Lower lobe of right lung (tissue), 2 donors: ENCODE measurements around the gene GATA3. TPM values are rescaled to one million over a fixed set of nuclear protein-coding genes. Genes with fewer than 3 reads are reported as not detected.
A peak's percentile ranks its signal among the peaks of the same experiment; 100 is the strongest.

Source experiments
- ATAC-seq, 2 donors: fragments of 200-7000 bp; cut with Tn5 transposase; one replicate each; pipeline ENCODE4 v1.9.1; 2020 to 2022; ENCODE audit warnings: mild to moderate bottlenecking in 2 of 2, moderate library complexity in 2 of 2
- DNase-seq: peaks from one replicate; pipeline ENCODE4 v3.0.0-alpha.2; 2020
- H3K27ac ChIP-seq: fragments of 200-600 bp; one replicate; pipeline ENCODE4 v1.8.0; 2022
- H3K27me3 ChIP-seq: fragments of 200-600 bp; one replicate; pipeline ENCODE4 v1.8.0; 2022; ENCODE audit warnings: low read depth
- H3K36me3 ChIP-seq: fragments of 200-600 bp; one replicate; pipeline ENCODE4 v1.8.0; 2022; ENCODE audit warnings: mild to moderate bottlenecking
- H3K4me1 ChIP-seq: fragments of 200-600 bp; one replicate; pipeline ENCODE4 v1.8.0; 2022
- H3K4me3 ChIP-seq: fragments of 200-600 bp; one replicate; pipeline ENCODE4 v1.8.0; 2022; ENCODE audit warnings: mild to moderate bottlenecking
- H3K9me3 ChIP-seq: fragments of 200-600 bp; one replicate; pipeline ENCODE4 v1.8.0; 2022
- CTCF ChIP-seq: fragments of 200-600 bp; IDR thresholded peaks from one replicate; pipeline ENCODE4 v1.8.0; 2022; ENCODE audit warnings: antibody characterized with exemption, mild to moderate bottlenecking
- intact Hi-C: fragments of 100-400 bp; cut with DNase I; formaldehyde crosslinking; loops from one replicate; pipeline ENCODE4 v1.11.0; 2022
- total RNA-seq: library from RNA; stranded (reverse); fragmentation: NEBNext Ultra II Directional; extraction: Animal tissue kit (Norgen Biotek cat#: 25700); gene quantifications from one replicate; pipeline ENCODE4 v1.2.1, GENCODE V29; 2021
- donor health status: DM: no; HTN: yes; CAD: no; lungs with severe emphysema.

Gene GATA3
- total RNA-seq, 1 donor from 2014 or later = 4.6 TPM

GRCh38 chr10:8048281-8049008, 6.0 kb upstream of the GATA3 start:
- peaks cover 67% of the 10 kb centered on the region for H3K4me1 ChIP-seq
- H3K9me3 ChIP-seq = no peaks in the 10 kb centered on the region
- ATAC-seq = no peak
- H3K27me3 ChIP-seq = peaks cover 100% of the 10 kb centered on the region
- no peak overlapping the region for H3K4me3 ChIP-seq
- no peak overlapping the region for H3K27ac ChIP-seq
- TF ChIP-seq CTCF = no peak
- no peaks in the 10 kb centered on the region for H3K36me3 ChIP-seq
- intact Hi-C loops = no loop called here
- no peak for DNase-seq

- intact Hi-C loops = no loop called here
- no peak for DNase-seq
- no peaks in the 10 kb centered on the region for H3K9me3 ChIP-seq
- H3K27me3 ChIP-seq = peaks cover 100% of the 10 kb centered on the region
- no peak overlapping the region for H3K27ac ChIP-seq
- H3K4me1 ChIP-seq = peaks cover 71% of the 10 kb centered on the region
- peak overlapping the region; percentile 49 for H3K4me3 ChIP-seq
- H3K36me3 ChIP-seq = no peaks in the 10 kb centered on the region
- ATAC-seq = no peak
- TF ChIP-seq CTCF = no peak
Observed at GRCh38 chr10:8049045-8049864, 5.2 kb upstream of the GATA3 start.

- intact Hi-C loops = no loop called here
- H3K9me3 ChIP-seq = no peaks in the 10 kb centered on the region
- H3K27me3 ChIP-seq = peaks cover 100% of the 10 kb centered on the region
- no peak for TF ChIP-seq CTCF
- H3K4me1 ChIP-seq = peaks cover 69% of the 10 kb centered on the region
- ATAC-seq (no peak), DNase-seq (no peak)
- no peaks in the 10 kb centered on the region for H3K36me3 ChIP-seq
- H3K4me3 ChIP-seq = peak overlapping the region; percentile 49
- H3K27ac ChIP-seq = no peak overlapping the region
Observed at GRCh38 chr10:8049865-8050555, 4.5 kb upstream of the GATA3 start.

GRCh38 chr10:8050556-8051108, 3.9 kb upstream of the GATA3 start:
- peak overlapping the region; percentile 49 for H3K4me3 ChIP-seq
- no peak for TF ChIP-seq CTCF
- H3K27me3 ChIP-seq = peaks cover 100% of the 10 kb centered on the region
- no peaks in the 10 kb centered on the region for H3K9me3 ChIP-seq
- H3K36me3 ChIP-seq = no peaks in the 10 kb centered on the region
- no peak overlapping the region for H3K27ac ChIP-seq
- intact Hi-C loops = no loop called here
- DNase-seq (no peak), ATAC-seq (no peak)
- peaks cover 66% of the 10 kb centered on the region for H3K4me1 ChIP-seq

GRCh38 chr10:8051109-8051821, 3.2 kb upstream of the GATA3 start:
- Histone ChIP-seq H3K36me3 (no peaks in the 10 kb centered on the region), H3K4me1 (peaks cover 61% of the 10 kb centered on the region)

More at GRCh38 chr10:8051109-8051821, 3.2 kb upstream of the GATA3 start:
- Histone ChIP-seq H3K27ac (no peak overlapping the region), H3K4me3 (peak overlapping the region; percentile 49), H3K9me3 (no peaks in the 10 kb centered on the region), H3K27me3 (peaks cover 100% of the 10 kb centered on the region)
- DNase-seq (no peak), ATAC-seq (no peak)
- no peak for TF ChIP-seq CTCF
- intact Hi-C loops = no loop called here
